H1 (cell line): ENCODE measurements around the gene TNFSF4. TPM values are rescaled to one million over a fixed set of nuclear protein-coding genes. Genes with fewer than 3 reads are reported as not detected.
"Not testable (repeated sequence)": the region's sequence is repeated elsewhere in the genome, so short reads cannot be mapped to it uniquely, and the experiment has no call there.

Source experiments
- CTCF ChIA-PET: fragments of 300-600 bp; sonication (Branson Sonifier 250); formaldehyde crosslinking; loops from one replicate; lab custom pipeline; 2021; ENCODE audit not compliant: partially characterized antibody; lab: Charles Lee
- POLR2A ChIA-PET: fragments of 300-600 bp; sonication (Branson Sonifier 250); formaldehyde crosslinking; loops from one replicate; lab custom pipeline; 2021; ENCODE audit warnings: inconsistent platforms; ENCODE audit not compliant: partially characterized antibody; lab: Charles Lee
- DNase-seq, 2 experiments: peaks; one replicate each; pipeline versions ENCODE4 v3.0.0 to v3.0.0-alpha.2; 2010 to 2022; ENCODE audit warnings: low spot score in 2 of 2, low read depth in 1 of 2, mixed read lengths in 1 of 2
- FAIRE-seq: peaks from 2 replicates; lab custom pipeline; 2011; peaks lifted over from hg19 to GRCh38; lab: Jason Lieb, UNC
- H2AFZ ChIP-seq: 2 replicates; pipeline ENCODE4 v1.8.1; 2012; ENCODE audit warnings: low read length, inconsistent platforms
- H2AK5ac ChIP-seq: 2 replicates; pipeline ENCODE4 v1.6.1; 2013; ENCODE audit warnings: low read depth, low read length
- H2BK120ac ChIP-seq: replicated peaks from 2 replicates; pipeline ENCODE3; 2013; ENCODE audit warnings: low read depth, low read length, inconsistent platforms
- H2BK12ac ChIP-seq: 2 replicates; pipeline ENCODE4 v1.6.1; 2013; ENCODE audit warnings: low read depth, low read length
- H2BK15ac ChIP-seq: 2 replicates; pipeline ENCODE4 v1.6.1; 2013; ENCODE audit warnings: low read length
- H2BK20ac ChIP-seq: 2 replicates; pipeline ENCODE4 v1.6.1; 2013; ENCODE audit warnings: low read length
- H2BK5ac ChIP-seq: 2 replicates; pipeline ENCODE4 v1.6.1; 2013; ENCODE audit warnings: low read depth, low read length
- H3K14ac ChIP-seq: 2 replicates; pipeline ENCODE4 v1.6.1; 2013; ENCODE audit warnings: inconsistent platforms; ENCODE audit not compliant: insufficient read length
- H3K18ac ChIP-seq: 2 replicates; pipeline ENCODE4 v1.6.1; 2013; ENCODE audit warnings: low read length; ENCODE audit errors: extremely low read depth
- H3K23ac ChIP-seq: 2 replicates; pipeline ENCODE4 v1.6.1; 2013; ENCODE audit warnings: inconsistent platforms; ENCODE audit not compliant: insufficient read length
- H3K23me2 ChIP-seq: 2 replicates; pipeline ENCODE4 v1.6.1; 2013; ENCODE audit warnings: low read depth, low read length
- H3K27ac ChIP-seq: 2 replicates; pipeline ENCODE4 v1.6.1; 2011; ENCODE audit warnings: low read depth, low read length, inconsistent platforms
- H3K27me3 ChIP-seq, 4 experiments: replicated peaks in 1 of 4; 1 replicate in 1 of 4; 2 replicates in 3 of 4; pipeline versions ENCODE4 v1.6.1 to v1.8.1; 2011 to 2013; ENCODE audit warnings: low read length in 3 of 4, mild to moderate bottlenecking in 3 of 4, inconsistent platforms in 2 of 4, mixed read lengths in 2 of 4, moderate library complexity in 1 of 4; ENCODE audit not compliant: control insufficient read depth in 3 of 4, insufficient read depth in 3 of 4; ENCODE audit errors: extremely low read depth in 1 of 4
- H3K36me3 ChIP-seq, 4 experiments: 2 replicates each; pipeline versions ENCODE4 v1.6.1 to v1.8.1; 2011 to 2013; ENCODE audit warnings: mild to moderate bottlenecking in 4 of 4, low read length in 3 of 4, moderate library complexity in 2 of 4, control low read depth in 1 of 4, inconsistent platforms in 1 of 4; ENCODE audit not compliant: insufficient read depth in 4 of 4, control insufficient read depth in 2 of 4
- H3K4ac ChIP-seq: replicated peaks from 2 replicates; pipeline ENCODE3; 2013; ENCODE audit warnings: low read length, low read depth, mixed read lengths, inconsistent platforms; ENCODE audit not compliant: insufficient read length
- H3K4me1 ChIP-seq, 4 experiments: replicated peaks in 1 of 4; 1 replicate in 1 of 4; 2 replicates in 3 of 4; pipeline versions ENCODE4 v1.6.1 to v1.8.1; 2011 to 2013; ENCODE audit warnings: low read length in 3 of 4, inconsistent platforms in 2 of 4, mixed read lengths in 1 of 4; ENCODE audit not compliant: insufficient read depth in 4 of 4, control insufficient read depth in 3 of 4
- H3K4me2 ChIP-seq, 2 experiments: 2 replicates each; pipeline versions ENCODE4 v1.6.1 to v1.8.1; 2011 to 2013; ENCODE audit warnings: low read depth in 2 of 2, low read length in 2 of 2, control low read depth in 1 of 2, inconsistent platforms in 1 of 2, mild to moderate bottlenecking in 1 of 2; ENCODE audit not compliant: insufficient read depth in 1 of 2
- H3K4me3 ChIP-seq, 4 experiments: fragments of 200-600, 300-600 bp in 1 of 4; sonication (generic), shearing (Covaris generic), sonication (Bioruptor Twin) in 1 of 4; 2 replicates each; pipeline versions ENCODE4 v1.5.1 to v1.8.1; 2011 to 2016; ENCODE audit warnings: low read length in 4 of 4, low read depth in 3 of 4, control low read depth in 2 of 4, inconsistent platforms in 2 of 4, mild to moderate bottlenecking in 2 of 4, mixed read lengths in 1 of 4, moderate library complexity in 1 of 4; ENCODE audit not compliant: insufficient read depth in 2 of 4; ENCODE audit errors: extremely low read depth in 1 of 4
- H3K56ac ChIP-seq: replicated peaks from 2 replicates; pipeline ENCODE3; 2013; ENCODE audit warnings: low read depth, mild to moderate bottlenecking, mixed read lengths, low read length, inconsistent platforms; ENCODE audit not compliant: insufficient read length
- H3K79me1 ChIP-seq: 2 replicates; pipeline ENCODE4 v1.6.1; 2013; ENCODE audit warnings: low read depth, low read length, control low read depth
- H3K79me2 ChIP-seq, 2 experiments: 2 replicates each; pipeline versions ENCODE4 v1.6.1 to v1.8.1; 2012 to 2013; ENCODE audit warnings: low read length in 2 of 2, mild to moderate bottlenecking in 2 of 2, inconsistent platforms in 1 of 2; ENCODE audit not compliant: insufficient read depth in 2 of 2, control insufficient read depth in 1 of 2
- H3K9ac ChIP-seq, 4 experiments: replicated peaks in 1 of 4; 1 replicate in 1 of 4; 2 replicates in 3 of 4; pipeline versions ENCODE4 v1.6.1 to v1.8.1; 2011 to 2013; ENCODE audit warnings: low read depth in 3 of 4, low read length in 3 of 4, control low read depth in 2 of 4, mild to moderate bottlenecking in 2 of 4, moderate library complexity in 2 of 4, inconsistent platforms in 1 of 4; ENCODE audit errors: extremely low read depth in 1 of 4
- H3K9me3 ChIP-seq, 2 experiments: 2 replicates each; pipeline versions ENCODE4 v1.6.1 to v1.8.1; 2012 to 2013; ENCODE audit warnings: mild to moderate bottlenecking in 2 of 2, moderate library complexity in 2 of 2, control low read depth in 1 of 2, inconsistent platforms in 1 of 2, low read depth in 1 of 2, low read length in 1 of 2, mixed read lengths in 1 of 2; ENCODE audit not compliant: insufficient read depth in 2 of 2
- H4K20me1 ChIP-seq, 2 experiments: replicated peaks in 1 of 2; 2 replicates each; pipeline versions ENCODE3 to v1.8.1; 2011 to 2013; ENCODE audit warnings: inconsistent platforms in 2 of 2, low read length in 2 of 2, mild to moderate bottlenecking in 1 of 2; ENCODE audit not compliant: insufficient read depth in 2 of 2, control insufficient read depth in 1 of 2
- H4K5ac ChIP-seq: 2 replicates; pipeline ENCODE4 v1.6.1; 2013; ENCODE audit warnings: low read length, low read depth, mixed read lengths, inconsistent platforms; ENCODE audit not compliant: insufficient read length
- H4K8ac ChIP-seq: 2 replicates; pipeline ENCODE4 v1.8.0; 2013; ENCODE audit warnings: mild to moderate bottlenecking, moderate library complexity, low read length, inconsistent platforms; ENCODE audit not compliant: insufficient read depth; ENCODE audit errors: extremely low read depth
- H4K91ac ChIP-seq: replicated peaks from 2 replicates; pipeline ENCODE3; 2013; ENCODE audit warnings: low read length, mixed read lengths, inconsistent platforms; ENCODE audit not compliant: insufficient read length
- WGBS, 2 experiments: shearing (Covaris generic) in 1 of 2; methylation state at CpG; one replicate each; pipeline versions ENCODE4 v1.1.6 to v1.1.7; 2013 to 2015; ENCODE audit warnings: low lambda C conversion rate in 2 of 2, mixed read lengths in 2 of 2, inconsistent platforms in 1 of 2, low coverage in 1 of 2, missing lambda C conversion rate in 1 of 2; ENCODE audit not compliant: insufficient replicate concordance in 2 of 2, insufficient coverage in 1 of 2, insufficient read length in 1 of 2; ENCODE audit errors: extremely low coverage in 1 of 2, missing lambda C conversion rate in 1 of 2; 5-methylcytosine and 5-hydroxymethylcytosine counted together
- polyA plus RNA-seq, 7 experiments: library from polyadenylated mRNA; depleted of rRNA in 3 of 7; stranded (reverse) in 5 of 7; unstranded in 2 of 7; fragments of >200 nt in 5 of 7; fragments of 200-250 nt in 2 of 7; gene quantifications; 1 replicate in 5 of 7; 2 replicates in 1 of 7; 4 replicates in 1 of 7; pipeline versions ENCODE4 v1.2.1 to v1.2.3, GENCODE V29; 2011 to 2013; ENCODE audit warnings: missing spikeins in 2 of 7, mixed read lengths in 2 of 7
- total RNA-seq: library from RNA; stranded (reverse); fragmentation: NEBNext Ultra II Directional; extraction: Animal tissue kit (Norgen Biotek cat#: 25700); gene quantifications from 2 replicates; pipeline ENCODE4 v1.2.1, GENCODE V29; 2021

Gene TNFSF4
- total and polyA plus RNA-seq, 2 of the 8 experiments (the other 6 are each of a cell fraction or from before 2014, with no cell fraction given): 0.54 to 0.63 TPM

DNA sequence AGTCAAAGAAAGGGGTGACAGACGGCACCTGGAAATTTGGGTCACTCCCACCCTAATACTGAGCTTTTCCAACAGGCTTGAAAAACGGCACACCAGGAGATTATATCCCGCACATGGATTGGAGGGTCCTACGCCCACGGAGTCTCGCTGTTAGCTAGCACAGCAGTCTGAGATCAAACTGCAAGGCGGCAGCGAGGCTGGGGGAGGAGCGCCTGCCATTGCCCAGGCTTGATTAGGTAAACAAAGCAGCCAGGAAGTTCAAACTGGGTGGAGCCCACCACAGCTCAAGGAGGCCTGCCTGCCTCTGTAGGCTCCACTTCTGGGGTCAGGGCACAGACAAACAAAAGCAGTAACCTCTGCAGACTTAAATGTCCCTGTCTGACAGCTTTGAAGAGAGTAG is 53.2 kb downstream of the TNFSF4 start:
- H3K27ac ChIP-seq, H3K79me1 ChIP-seq, H3K23ac ChIP-seq, H3K4me1 ChIP-seq, H4K8ac ChIP-seq, H3K79me2 ChIP-seq, H3K4me2 ChIP-seq, H4K91ac ChIP-seq, H3K36me3 ChIP-seq, DNase-seq, H3K9ac ChIP-seq, H3K4me3 ChIP-seq, H3K23me2 ChIP-seq, H3K18ac ChIP-seq, H2BK15ac ChIP-seq, H3K14ac ChIP-seq, H2BK5ac ChIP-seq, H3K4ac ChIP-seq, H2AFZ ChIP-seq, H2BK20ac ChIP-seq, H4K5ac ChIP-seq, POLR2A ChIA-PET, H4K20me1 ChIP-seq, H2BK120ac ChIP-seq, H2BK12ac ChIP-seq, H3K27me3 ChIP-seq, H3K56ac ChIP-seq, H2AK5ac ChIP-seq, FAIRE-seq: not testable (repeated sequence)
- CTCF ChIA-PET: interaction anchor here (0.6 to 0.9 kb wide), 2 partner anchors 48 to 203 kb away, joined by 3 read pairs; no protein-coding TSS in a partner anchor
- 95% methylated on average over 9 of the region's 9 CpGs; no CpG with 5 or more reads in 1 of the 2 experiments for WGBS, 2 experiments
- peaks cover 6 to 20% of the 10 kb centered on the region in 2 experiments; a peak in 3 of 4 replicates for H3K9me3 ChIP-seq
